B cell (primary cell): ENCODE results near the gene FGFR3. TPM values are rescaled to one million over a fixed set of nuclear protein-coding genes. Genes with fewer than 3 reads are reported as not detected.

Experiments
- ATAC-seq: fragments of 200-7000 bp; cut with Tn5 transposase; one replicate; pipeline ENCODE4 v1.10.0; 2021; ENCODE audit warnings: low read depth, mild to moderate bottlenecking, moderate number of reproducible peaks, moderate library complexity
- CTCF ChIA-PET: fragments of 350-600 bp; sonication (Branson Sonifier 250); formaldehyde crosslinking; loops from one replicate; lab custom pipeline; 2021; ENCODE audit warnings: antibody characterized with exemption, inconsistent platforms; lab: Charles Lee
- POLR2A ChIA-PET: fragments of 350-600 bp; sonication (Branson Sonifier 250); formaldehyde crosslinking; loops from one replicate; lab custom pipeline; 2021; ENCODE audit warnings: antibody characterized with exemption; lab: Charles Lee
- DNase-seq: peaks from one replicate; pipeline ENCODE4 v3.0.0; 2013
- H2AFZ ChIP-seq: 2 replicates; pipeline ENCODE4 v1.6.1; 2012; ENCODE audit warnings: mild to moderate bottlenecking, low read depth, low read length; ENCODE audit not compliant: insufficient read depth, poor library complexity, severe bottlenecking
- H3K27ac ChIP-seq, 2 donors: 1 replicate in 1 of 2; 2 replicates in 1 of 2; pipeline ENCODE4 v1.5.1; 2012 to 2013; ENCODE audit warnings: low read length in 2 of 2, mild to moderate bottlenecking in 2 of 2, moderate library complexity in 1 of 2
- H3K27me3 ChIP-seq, 4 experiments: fragments of 200-600 bp in 1 of 4; sonication (generic) in 1 of 4; replicated peaks in 1 of 4; 1 replicate in 2 of 4; 2 replicates in 2 of 4; pipeline versions ENCODE4 v1.6.1 to v1.7.0; 2013 to 2016; ENCODE audit warnings: low read length in 3 of 4, mild to moderate bottlenecking in 2 of 4, mixed read lengths in 1 of 4, moderate library complexity in 1 of 4; ENCODE audit not compliant: insufficient read depth in 4 of 4, control insufficient read depth in 3 of 4; ENCODE audit errors: control extremely low read depth in 1 of 4
- H3K36me3 ChIP-seq, 2 experiments: replicated peaks in 1 of 2; 1 replicate in 1 of 2; 2 replicates in 1 of 2; pipeline versions ENCODE4 v1.6.1 to v1.7.1; 2013; ENCODE audit warnings: low read length in 1 of 2; ENCODE audit not compliant: insufficient read depth in 2 of 2, control insufficient read depth in 1 of 2; ENCODE audit errors: control extremely low read depth in 1 of 2, extremely low read depth in 1 of 2
- H3K4me1 ChIP-seq, 2 donors: fragments of 200-600 bp in 1 of 2; sonication (generic) in 1 of 2; 1 replicate in 1 of 2; 2 replicates in 1 of 2; pipeline versions ENCODE4 v1.5.1 to v1.6.1; 2013 to 2017; ENCODE audit warnings: low read length in 2 of 2; ENCODE audit not compliant: control insufficient read depth in 2 of 2, insufficient read depth in 2 of 2
- H3K4me2 ChIP-seq: replicated peaks from 2 replicates; pipeline ENCODE3; 2012; ENCODE audit warnings: mild to moderate bottlenecking, low read depth, low read length; ENCODE audit not compliant: poor library complexity, severe bottlenecking
- H3K4me3 ChIP-seq, 5 experiments: fragments of 200-600 bp in 1 of 5; sonication (generic) in 1 of 5; 1 replicate in 3 of 5; 2 replicates in 2 of 5; pipeline versions ENCODE4 v1.5.1 to v1.7.0; 2011 to 2016; ENCODE audit warnings: low read length in 4 of 5, mild to moderate bottlenecking in 4 of 5, low read depth in 2 of 5, control low read depth in 1 of 5, moderate library complexity in 1 of 5; ENCODE audit not compliant: insufficient read depth in 1 of 5; ENCODE audit errors: control extremely low read depth in 1 of 5, extremely low read depth in 1 of 5
- H3K79me2 ChIP-seq: fragments of 200-600 bp; sonication (generic); one replicate; pipeline ENCODE4 v1.6.0; 2016; ENCODE audit warnings: low read length; ENCODE audit not compliant: control insufficient read depth, insufficient read depth
- H3K9ac ChIP-seq: fragments of 200-600 bp; sonication (generic); 2 replicates; pipeline ENCODE4 v1.6.1; 2017; ENCODE audit warnings: mild to moderate bottlenecking, low read length, moderate library complexity
- H3K9me3 ChIP-seq, 3 donors: one replicate each; pipeline versions ENCODE4 v1.6.1 to v1.7.1; 2013; ENCODE audit warnings: low read length in 2 of 3; ENCODE audit not compliant: control insufficient read depth in 2 of 3, insufficient read depth in 1 of 3; ENCODE audit errors: control extremely low read depth in 1 of 3
- H4K20me1 ChIP-seq: 2 replicates; pipeline ENCODE4 v1.6.0; 2012; ENCODE audit warnings: mild to moderate bottlenecking, low read length; ENCODE audit not compliant: insufficient read depth, control insufficient read depth, poor library complexity, severe bottlenecking
- H3K27ac Mint-ChIP-seq: one replicate; pipeline ENCODE4 v1.8.0; 2021; ENCODE audit warnings: mixed read lengths
- H3K27me3 Mint-ChIP-seq: one replicate; pipeline ENCODE4 v1.8.0; 2021; ENCODE audit warnings: mixed read lengths
- H3K4me1 Mint-ChIP-seq: one replicate; pipeline ENCODE4 v1.8.0; 2021; ENCODE audit warnings: mixed read lengths
- H3K4me3 Mint-ChIP-seq: one replicate; pipeline ENCODE4 v1.8.0; 2021; ENCODE audit warnings: mixed read lengths
- H3K9me3 Mint-ChIP-seq: one replicate; pipeline ENCODE4 v1.8.0; 2022; ENCODE audit warnings: mixed read lengths; ENCODE audit not compliant: insufficient read depth
- EZH2 ChIP-seq: IDR thresholded peaks from 2 replicates; pipeline ENCODE4 v1.6.1; 2012; ENCODE audit warnings: borderline replicate concordance, low read depth, mild to moderate bottlenecking, moderate library complexity, low read length; ENCODE audit not compliant: insufficient read depth, poor library complexity, severe bottlenecking
- WGBS: methylation state at CpG from one replicate; pipeline ENCODE4 v1.1.5; 2013; ENCODE audit warnings: missing lambda C conversion rate; ENCODE audit not compliant: insufficient coverage; 5-methylcytosine and 5-hydroxymethylcytosine counted together
- intact Hi-C: fragments of 100-400 bp; cut with micrococcal nuclease; formaldehyde crosslinking; loops from one replicate; pipeline ENCODE4 v1.10.0; 2022
- polyA plus RNA-seq: library from polyadenylated mRNA; depleted of rRNA; stranded (reverse); fragments of >200 nt; gene quantifications from 2 replicates; pipeline ENCODE4 v1.2.3, GENCODE V29; 2012
- total RNA-seq, 2 donors: library from RNA; stranded (reverse); fragments of 120-200 nt in 1 of 2; gene quantifications; 1 replicate in 1 of 2; 2 replicates in 1 of 2; pipeline versions ENCODE4 v1.2.3 to v1.2.4, GENCODE V29; 2013 to 2022
- TF ChIP-seq, protein P1 (sequence below): fragments of 200-600 bp; IDR thresholded peaks from one replicate; pipeline ENCODE4 v1.8.0; 2022; ENCODE audit warnings: antibody characterized with exemption, mild to moderate bottlenecking

FGFR3 gene
- total and polyA plus RNA-seq, 2 donors (not counting 1 experiment from before 2014, with no cell fraction given): not detected

DNA sequence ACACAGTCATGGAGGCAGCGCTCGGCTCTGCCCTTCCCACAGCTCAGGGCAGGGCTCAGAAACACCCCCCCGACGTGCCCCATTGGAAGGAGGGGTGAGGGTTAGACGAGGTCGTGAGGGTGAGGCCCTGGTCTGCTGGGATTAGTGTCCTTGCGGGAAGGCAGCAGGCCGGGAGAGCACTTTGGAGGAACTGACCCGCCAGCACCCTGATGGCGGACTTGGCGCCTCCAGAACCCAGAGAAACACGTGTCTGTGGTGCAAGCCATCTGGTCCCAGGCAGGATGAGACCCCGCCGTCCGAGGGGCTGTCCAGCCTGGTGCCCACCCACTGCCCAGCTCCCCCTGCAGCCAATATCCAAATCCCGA, 45.5 kb upstream of the FGFR3 start:
- Mint-ChIP-seq H3K4me3 (no peak overlapping the region), H3K4me1 (peaks cover 5% of the 10 kb centered on the region), H3K27me3 (no peaks in the 10 kb centered on the region), H3K27ac (no peak overlapping the region), H3K9me3 (no peaks in the 10 kb centered on the region)
- H3K36me3 ChIP-seq: peaks cover 0 to 4% of the 10 kb centered on the region in 2 experiments
- H3K9ac ChIP-seq: no peak overlapping the region
- no peaks in the 10 kb centered on the region for H4K20me1 ChIP-seq
- H3K27me3 ChIP-seq: peaks cover 0 to 13% (median 0%) of the 10 kb centered on the region in 4 experiments
- no peak overlapping the region for H3K4me2 ChIP-seq
- POLR2A ChIA-PET: no interaction called here
- DNase-seq (no peak), ATAC-seq (no peak)
- H2AFZ ChIP-seq: no peak overlapping the region
- no peak for TF ChIP-seq EZH2
- H3K9me3 ChIP-seq: no peaks in the 10 kb centered on the region
- H3K4me3 ChIP-seq: no peak overlapping the region
- H3K4me1 ChIP-seq: peaks cover 8 to 16% of the 10 kb centered on the region in 2 donors
- 91% methylated on average over 16 of the region's 16 CpGs for WGBS
- CTCF ChIA-PET: interaction anchor here (1.0 to 6.7 kb wide), 10 partner anchors 14 to 160 kb away, joined by 3 to 120 read pairs (median 4); no protein-coding TSS in a partner anchor
- intact Hi-C loops: no loop called here
- H3K27ac ChIP-seq: no peak overlapping the region
- H3K79me2 ChIP-seq: no peaks in the 10 kb centered on the region

DNA sequence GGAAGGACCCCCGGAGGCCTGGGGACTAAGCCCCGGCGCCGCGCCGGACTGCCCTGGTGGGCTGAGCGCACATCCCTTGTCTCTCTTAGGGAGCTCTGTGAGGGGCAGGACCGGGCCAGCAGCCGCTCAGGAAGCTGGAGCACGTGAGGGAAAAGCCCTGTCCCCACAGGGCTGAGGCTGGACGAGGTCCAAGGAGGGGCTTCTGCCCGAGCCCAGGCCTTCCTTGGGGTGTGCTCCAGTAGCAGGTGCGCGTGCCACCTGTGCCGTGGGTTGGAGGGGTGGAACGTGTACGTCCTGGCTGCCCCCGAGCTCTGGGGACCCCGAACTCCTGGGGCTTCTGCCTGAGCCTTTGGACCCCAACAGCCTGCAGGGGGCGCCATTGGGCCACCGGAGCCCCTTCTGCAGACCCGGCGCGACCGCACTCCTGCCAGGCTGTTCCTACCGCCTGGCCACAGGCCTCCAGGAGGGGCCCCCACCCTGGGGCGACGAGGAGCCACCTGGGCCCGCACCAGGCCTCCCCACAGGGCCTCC, 44.6 kb upstream of the FGFR3 start:
- H3K9ac ChIP-seq: no peak overlapping the region
- WGBS: 4% methylated on average over 22 of the region's 29 CpGs
- ChIA-PET CTCF (interaction anchor here (0.5 to 6.7 kb wide), 14 partner anchors 10 to 162 kb away, joined by 3 to 120 read pairs (median 4); no protein-coding TSS in a partner anchor), POLR2A (no interaction called here)
- intact Hi-C loops: no loop called here
- no peak overlapping the region for H3K27ac ChIP-seq
- peaks cover 0 to 4% of the 10 kb centered on the region in 2 experiments for H3K36me3 ChIP-seq
- peaks cover 0 to 16% (median 0%) of the 10 kb centered on the region in 4 experiments for H3K27me3 ChIP-seq
- H2AFZ ChIP-seq: peak overlapping the region; percentile 27
- no peak for TF ChIP-seq EZH2
- TF ChIP-seq, protein P1, sequence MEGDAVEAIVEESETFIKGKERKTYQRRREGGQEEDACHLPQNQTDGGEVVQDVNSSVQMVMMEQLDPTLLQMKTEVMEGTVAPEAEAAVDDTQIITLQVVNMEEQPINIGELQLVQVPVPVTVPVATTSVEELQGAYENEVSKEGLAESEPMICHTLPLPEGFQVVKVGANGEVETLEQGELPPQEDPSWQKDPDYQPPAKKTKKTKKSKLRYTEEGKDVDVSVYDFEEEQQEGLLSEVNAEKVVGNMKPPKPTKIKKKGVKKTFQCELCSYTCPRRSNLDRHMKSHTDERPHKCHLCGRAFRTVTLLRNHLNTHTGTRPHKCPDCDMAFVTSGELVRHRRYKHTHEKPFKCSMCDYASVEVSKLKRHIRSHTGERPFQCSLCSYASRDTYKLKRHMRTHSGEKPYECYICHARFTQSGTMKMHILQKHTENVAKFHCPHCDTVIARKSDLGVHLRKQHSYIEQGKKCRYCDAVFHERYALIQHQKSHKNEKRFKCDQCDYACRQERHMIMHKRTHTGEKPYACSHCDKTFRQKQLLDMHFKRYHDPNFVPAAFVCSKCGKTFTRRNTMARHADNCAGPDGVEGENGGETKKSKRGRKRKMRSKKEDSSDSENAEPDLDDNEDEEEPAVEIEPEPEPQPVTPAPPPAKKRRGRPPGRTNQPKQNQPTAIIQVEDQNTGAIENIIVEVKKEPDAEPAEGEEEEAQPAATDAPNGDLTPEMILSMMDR: peak; percentile 77
- peak; percentile 28 for ATAC-seq
- no peaks in the 10 kb centered on the region for H3K79me2 ChIP-seq
- Mint-ChIP-seq H3K27ac (no peak overlapping the region), H3K4me1 (peaks cover 7% of the 10 kb centered on the region), H3K27me3 (no peaks in the 10 kb centered on the region), H3K4me3 (no peak overlapping the region), H3K9me3 (no peaks in the 10 kb centered on the region)
- H3K9me3 ChIP-seq: no peaks in the 10 kb centered on the region
- peak; percentile 81 for DNase-seq
- H3K4me3 ChIP-seq: no peak overlapping the region
- H4K20me1 ChIP-seq: no peaks in the 10 kb centered on the region
- H3K4me2 ChIP-seq: peak overlapping the region; percentile 46
- H3K4me1 ChIP-seq: peaks cover 14 to 26% of the 10 kb centered on the region in 2 donors
